GM21515 (cell line): ENCODE measurements around the gene SEMA4A.
"Not testable (repeated sequence)": the region's sequence is repeated elsewhere in the genome, so short reads cannot be mapped to it uniquely, and the experiment has no call there.

Experiments used
- ATAC-seq: cut with Tn5 transposase; IDR thresholded peaks from one replicate; pipeline ENCODE4 v1.9.1; 2021; ENCODE audit not compliant: unreplicated experiment

Gene SEMA4A

GRCh38 chr1:156153362-156153761 lies at the start of gene SEMA4A:
Gene SEMA4A, plus strand, starts transcription at chr1:156153585. Its CDS starts 994 bp downstream, at chr1:156154579.
- no peak for ATAC-seq

- no peak for ATAC-seq
Measured at GRCh38 chr1:156104065-156104810, 49.1 kb upstream of the SEMA4A start.

GRCh38 chr1:156104861-156105832 lies 48.2 kb upstream of the SEMA4A start:
- no peak for ATAC-seq

GRCh38 chr1:156106624-156107488 lies 46.5 kb upstream of the SEMA4A start:
- ATAC-seq, result no peak

GRCh38 chr1:156108057-156108456 lies 45.3 kb upstream of the SEMA4A start:
- no peak for ATAC-seq

GRCh38 chr1:156108664-156109241 lies 44.6 kb upstream of the SEMA4A start:
- no peak for ATAC-seq

GRCh38 chr1:156110252-156110651 lies 43.1 kb upstream of the SEMA4A start:
- ATAC-seq, result no peak

- no peak for ATAC-seq
Measured at GRCh38 chr1:156111355-156111962, 41.9 kb upstream of the SEMA4A start.

- ATAC-seq, result no peak
Measured at GRCh38 chr1:156112276-156113137, 40.9 kb upstream of the SEMA4A start.

GRCh38 chr1:156113282-156113950 lies 40.0 kb upstream of the SEMA4A start:
- ATAC-seq, result no peak

GRCh38 chr1:156114101-156114918 lies 39.1 kb upstream of the SEMA4A start, which contains the start of gene LMNA:
Gene LMNA, plus strand, starts transcription at chr1:156114711. Its CDS starts 208 bp downstream, at chr1:156114919.
- peak; percentile 51 for ATAC-seq

- peak; percentile 21 for ATAC-seq
Measured at GRCh38 chr1:156114919-156115513, 38.4 kb upstream of the SEMA4A start.

- no peak for ATAC-seq
Measured at GRCh38 chr1:156115514-156116374, 37.6 kb upstream of the SEMA4A start.

- not testable (repeated sequence) for ATAC-seq
Measured at GRCh38 chr1:156116731-156117130, 36.7 kb upstream of the SEMA4A start.

GRCh38 chr1:156117414-156118176 lies 35.8 kb upstream of the SEMA4A start:
- ATAC-seq, result no peak
